SW 1271 (cell line): ENCODE results near the gene SLC35F4.
"Not testable (repeated sequence)": the region's sequence is repeated elsewhere in the genome, so short reads cannot be mapped to it uniquely, and the experiment has no call there.

Experiments
- DNase-seq, 2 experiments: peaks; one replicate each; lab custom pipeline; 2025; lab: John Stamatoyannopoulos, UW

Gene SLC35F4

GRCh38 chr14:57796556-57796955 lies 69.3 kb downstream of the SLC35F4 start:
- DNase-seq, result no peak

DNA sequence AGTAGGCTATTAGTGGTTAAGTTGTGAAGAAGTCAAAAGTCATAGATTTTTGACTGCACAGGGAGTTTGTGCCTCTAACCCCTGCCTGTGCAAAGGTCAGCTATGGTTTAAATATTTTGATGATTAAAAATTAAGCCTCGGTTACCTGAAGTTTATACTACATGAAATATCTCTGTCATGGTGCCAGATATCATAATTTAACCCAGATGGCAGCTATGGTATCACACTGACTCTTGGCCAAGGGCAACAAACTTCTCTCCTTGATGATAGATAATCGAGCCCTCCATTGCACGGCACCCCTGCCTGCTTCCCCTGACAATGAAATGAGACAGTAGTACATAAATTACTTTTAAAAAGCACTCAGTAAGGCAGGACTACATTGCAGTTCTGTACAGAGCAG lies 80.8 kb downstream of the SLC35F4 start:
- no peak for DNase-seq

- no peak for DNase-seq
Measured at GRCh38 chr14:57771801-57772200, 94.1 kb downstream of the SLC35F4 start.

- DNase-seq, result no peak
Measured at GRCh38 chr14:57769863-57770523, 95.9 kb downstream of the SLC35F4 start.

GRCh38 chr14:57761800-57762199 lies 104.1 kb downstream of the SLC35F4 start:
- no peak for DNase-seq

DNA sequence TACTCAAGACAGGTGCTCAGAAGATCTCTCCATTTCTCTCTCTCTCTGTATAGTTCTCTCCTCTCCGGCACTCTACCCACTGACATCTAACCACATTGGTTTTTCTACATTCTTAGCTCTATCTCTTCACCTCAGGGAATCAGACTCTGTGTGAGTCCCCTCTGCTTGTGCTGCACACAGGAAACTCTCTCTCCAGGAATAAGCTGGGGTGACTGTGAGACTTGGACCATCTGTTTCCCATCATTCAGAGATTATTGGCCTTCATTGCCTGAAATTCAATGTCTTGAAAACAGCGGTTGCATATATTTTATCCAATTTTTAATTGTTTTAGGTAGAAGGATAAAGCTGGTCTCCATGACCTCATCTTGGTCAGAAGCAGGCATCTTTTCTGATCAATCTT lies 105.0 kb downstream of the SLC35F4 start:
- DNase-seq, result no peak

DNA sequence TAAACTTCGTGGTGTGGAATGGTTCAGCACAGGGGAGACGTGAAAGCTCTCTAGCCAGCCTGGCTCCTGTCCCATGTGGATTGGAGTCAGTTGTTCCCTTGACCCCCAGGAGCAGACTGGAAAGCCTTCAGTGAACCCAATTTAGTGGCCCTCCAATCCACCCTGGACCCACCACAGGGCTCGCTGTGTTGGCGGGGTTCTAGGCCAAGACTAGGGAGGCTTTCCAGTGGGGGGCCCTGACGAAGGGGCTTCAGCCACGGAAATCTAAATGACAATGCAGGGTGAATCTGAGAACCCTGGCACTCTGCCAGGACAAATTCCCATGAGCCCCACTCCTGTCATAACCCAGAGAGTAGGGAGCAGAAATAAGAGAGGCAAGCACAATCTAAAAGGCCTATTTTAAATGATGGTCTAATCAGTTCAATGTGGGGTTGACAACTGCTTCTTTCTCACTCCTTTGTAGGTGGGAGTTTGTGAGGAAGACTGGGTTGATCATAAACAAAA lies 110.8 kb downstream of the SLC35F4 start:
- DNase-seq, result no peak

GRCh38 chr14:57754527-57754926 lies 111.4 kb downstream of the SLC35F4 start:
- no peak for DNase-seq

- no peak for DNase-seq
Measured at GRCh38 chr14:57753821-57754220, 112.1 kb downstream of the SLC35F4 start.

DNA sequence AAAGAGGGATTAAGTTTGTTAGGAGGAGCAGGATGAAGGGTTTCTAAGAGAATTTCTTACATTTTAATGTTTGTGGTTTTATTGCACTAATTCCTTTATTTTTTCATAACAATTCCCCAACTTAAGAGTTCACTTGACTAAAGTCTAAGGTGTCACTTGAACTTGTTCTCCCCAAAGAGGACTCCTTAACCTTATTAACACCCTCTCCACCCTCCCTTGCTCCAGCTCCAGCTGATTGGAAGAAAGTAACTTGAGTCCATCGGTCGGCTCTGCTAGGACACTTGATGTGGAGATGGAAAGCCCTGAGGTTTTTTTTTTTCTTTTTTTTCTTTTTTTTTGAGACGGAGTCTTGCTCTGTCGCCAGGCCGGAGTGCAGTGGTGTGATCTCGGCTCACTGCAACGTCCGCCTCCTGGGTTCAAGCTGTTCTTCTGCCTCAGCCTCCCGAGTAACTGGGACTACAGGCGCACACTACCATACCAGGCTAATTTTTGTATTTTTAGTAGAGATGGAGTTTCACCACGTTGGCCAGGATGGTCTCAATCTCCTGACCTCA lies 113.7 kb downstream of the SLC35F4 start:
- not testable (repeated sequence) for DNase-seq

- no peak for DNase-seq
Measured at GRCh38 chr14:57751400-57751799, 114.5 kb downstream of the SLC35F4 start.

DNA sequence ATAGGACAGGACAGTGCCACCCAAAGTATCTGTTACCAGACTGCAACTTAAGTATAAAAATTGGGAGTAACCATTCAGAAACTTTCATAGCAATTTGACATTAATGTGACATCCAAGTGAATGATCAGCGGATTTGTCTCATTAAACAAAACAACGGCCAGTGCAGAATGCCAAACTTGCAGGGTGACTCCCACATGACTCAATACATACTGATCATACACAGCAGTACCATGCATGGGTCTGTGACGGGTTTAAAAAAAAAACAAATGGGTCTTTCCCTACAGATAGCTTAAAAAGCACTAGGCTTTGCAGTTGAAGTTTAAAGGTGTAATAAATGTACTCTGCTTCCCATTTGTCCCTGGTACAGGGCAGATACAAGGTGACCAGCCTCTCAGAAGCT lies 116.6 kb downstream of the SLC35F4 start:
- peak in 1 of 2 experiments; percentile 29 for DNase-seq

DNA sequence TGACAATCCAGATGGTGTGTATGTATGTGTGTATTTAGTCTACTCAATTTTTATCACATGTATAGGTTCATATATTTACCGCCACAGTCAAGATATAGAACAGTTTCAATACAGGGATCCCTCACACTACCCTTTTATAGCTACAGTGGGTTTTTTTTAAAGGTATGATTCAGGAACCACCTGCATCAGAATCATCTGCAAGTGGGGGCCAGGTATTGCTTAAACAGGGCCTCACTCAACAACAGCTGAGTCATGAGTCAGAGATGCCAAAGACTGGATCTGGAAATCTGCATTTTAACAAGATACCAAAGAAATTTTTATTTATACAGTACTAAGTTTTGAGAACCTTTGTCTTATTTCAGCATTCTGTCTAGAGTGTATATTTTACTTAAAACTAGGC lies 117.6 kb downstream of the SLC35F4 start:
- no peak for DNase-seq

DNA sequence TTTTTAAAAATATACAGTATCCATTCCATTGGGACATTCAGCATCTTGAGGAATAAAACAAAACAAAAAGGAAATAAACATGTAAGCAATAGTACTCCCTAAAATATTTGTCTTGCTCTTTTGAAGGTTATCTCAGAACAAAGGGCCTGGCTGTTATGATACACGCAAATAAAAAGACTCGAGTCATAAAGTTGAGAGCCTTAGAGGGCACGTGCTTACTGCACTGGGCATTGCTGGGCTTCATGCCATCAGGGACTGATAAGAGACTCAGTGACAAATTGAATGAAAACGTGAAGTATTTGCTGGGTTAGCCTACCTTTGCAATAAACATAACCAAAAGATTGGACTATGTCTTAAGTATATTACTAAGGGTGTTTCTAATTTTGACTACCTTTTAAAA lies 118.9 kb downstream of the SLC35F4 start:
- peak in 1 of 2 experiments; percentile 64 for DNase-seq

DNA sequence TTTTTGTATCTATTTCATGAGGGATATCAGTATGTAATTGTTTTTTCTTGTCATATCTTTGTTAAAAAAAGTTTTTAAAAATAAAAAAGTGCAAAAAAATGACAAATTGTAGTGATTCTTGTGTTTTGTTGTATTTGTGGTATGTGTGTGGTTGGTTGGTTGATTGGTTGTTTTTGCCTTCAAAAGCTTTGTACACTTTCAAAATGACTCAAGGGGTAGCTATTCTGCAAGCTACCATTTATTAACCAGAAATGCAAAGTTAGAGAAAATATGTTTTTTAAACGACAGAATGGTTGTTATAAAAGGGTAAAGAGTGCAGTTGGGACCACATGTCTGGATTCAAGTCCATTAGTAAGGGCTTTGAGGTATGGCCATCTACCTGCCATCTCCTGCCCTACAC lies 119.3 kb downstream of the SLC35F4 start:
- no peak for DNase-seq

GRCh38 chr14:57739516-57739915 lies 126.4 kb downstream of the SLC35F4 start:
- DNase-seq, result no peak

DNA sequence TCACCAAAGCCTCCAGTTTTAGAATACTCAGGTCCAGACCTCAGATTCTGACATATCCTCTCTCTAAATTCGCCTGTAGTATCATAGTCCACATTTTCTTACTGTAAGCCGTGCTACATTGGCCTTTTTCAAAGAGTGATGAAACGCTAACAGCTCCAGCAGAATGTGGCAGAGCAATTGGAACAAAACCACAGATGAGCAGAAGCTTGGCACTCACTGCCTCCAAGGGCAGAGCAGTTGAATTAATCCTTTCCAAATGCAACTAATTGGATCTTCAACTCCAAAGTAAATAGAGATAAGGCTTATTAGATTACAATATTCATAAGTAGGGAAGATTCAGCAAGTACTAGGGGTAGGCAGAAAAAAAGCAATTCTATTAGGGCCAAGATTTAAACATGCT lies 128.3 kb downstream of the SLC35F4 start:
- DNase-seq, result no peak

DNA sequence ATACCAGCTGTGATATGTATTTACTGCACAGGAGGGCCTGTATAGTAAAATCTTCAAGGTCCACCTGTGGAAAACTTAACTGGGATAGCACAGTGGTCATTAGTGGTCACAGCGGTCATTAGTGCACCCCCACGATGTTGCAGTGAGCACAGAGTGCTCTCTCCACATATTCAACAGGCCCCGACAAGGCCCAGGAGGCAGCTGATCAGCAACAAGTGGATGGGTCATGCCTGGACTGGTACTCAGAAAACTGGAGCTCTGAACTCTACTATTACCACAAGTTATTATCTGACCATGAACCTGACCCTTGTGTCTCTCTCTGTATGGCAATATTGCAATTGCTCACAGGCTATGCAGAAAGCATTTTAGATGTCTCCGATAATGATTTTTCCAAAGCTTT lies 129.5 kb downstream of the SLC35F4 start:
- DNase-seq, result no peak

DNA sequence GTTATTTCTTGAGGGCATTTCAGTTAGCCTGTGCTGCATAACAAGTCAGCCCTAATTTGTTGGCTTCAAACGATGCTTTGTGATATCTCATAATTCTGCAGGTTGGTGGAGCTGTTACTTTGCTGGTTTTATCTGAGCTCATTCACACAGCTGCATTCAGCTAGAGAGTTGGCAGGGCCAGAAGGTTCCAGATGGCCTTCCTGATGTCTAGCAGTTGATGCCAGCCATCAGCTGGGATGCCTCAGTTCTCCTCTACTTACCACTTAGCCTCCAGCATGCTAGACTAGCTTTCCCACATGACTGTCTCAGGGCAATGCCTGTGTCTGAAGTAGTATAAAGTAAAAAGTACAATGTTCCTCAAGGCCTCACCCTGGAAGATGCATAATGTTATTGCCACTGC lies 130.6 kb downstream of the SLC35F4 start:
- no peak for DNase-seq

GRCh38 chr14:57732463-57733285 lies 133.2 kb downstream of the SLC35F4 start:
- no peak for DNase-seq

DNA sequence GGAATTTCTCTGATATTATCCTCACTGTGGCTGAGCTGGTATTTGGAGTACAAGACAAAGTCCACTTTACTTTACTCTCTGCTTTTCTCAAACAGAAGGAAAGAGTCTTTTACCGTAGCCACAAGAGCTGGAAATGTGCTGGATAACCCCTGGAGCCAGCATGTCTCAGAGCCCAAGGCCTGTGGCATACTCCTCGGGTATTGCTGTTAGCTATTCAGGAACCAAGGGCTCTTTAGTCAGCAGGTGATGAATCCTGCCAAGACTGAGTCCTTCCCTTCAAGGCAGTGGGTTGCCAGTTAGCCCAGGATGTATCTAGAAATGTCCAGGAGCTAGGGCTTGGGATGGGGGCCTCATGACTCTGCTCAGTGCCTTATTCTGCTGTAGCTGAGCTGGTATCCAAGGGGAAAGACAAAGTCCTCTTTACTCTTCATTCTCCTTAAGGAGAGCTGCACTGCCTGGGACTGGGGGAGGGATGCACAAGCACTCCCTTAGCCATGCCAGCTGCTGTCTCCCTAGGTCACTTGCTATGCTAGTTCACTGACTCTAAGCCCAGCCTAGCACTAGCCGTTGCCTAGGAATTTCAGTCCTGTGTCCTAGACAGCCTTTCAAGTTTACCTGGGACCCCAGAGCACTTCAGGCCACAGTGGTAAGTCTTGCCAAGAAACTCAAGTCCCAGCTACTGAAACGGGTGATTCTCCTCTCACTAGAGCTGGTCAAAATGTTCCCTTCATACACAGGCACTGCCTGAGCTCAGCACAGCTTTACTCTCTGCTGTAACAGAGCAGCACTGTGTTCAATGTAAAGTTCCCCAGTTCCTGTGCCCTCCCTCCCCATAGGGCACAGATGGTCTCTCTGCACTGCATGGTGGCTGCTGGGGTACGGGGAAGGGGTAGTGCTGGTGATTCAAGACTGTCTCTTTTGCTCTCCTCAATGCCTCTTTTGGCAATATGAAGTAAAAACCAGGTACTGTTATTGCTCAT lies 136.4 kb downstream of the SLC35F4 start:
- DNase-seq, result no peak
